GM23248 (cell line): ENCODE measurements around the gene ADCY7. TPM values are rescaled to one million over a fixed set of nuclear protein-coding genes. Genes with fewer than 3 reads are reported as not detected.
"Not testable (repeated sequence)": the region's sequence is repeated elsewhere in the genome, so short reads cannot be mapped to it uniquely, and the experiment has no call there.

Source experiments
- DNase-seq: peaks from one replicate; pipeline ENCODE4 v3.0.0-alpha.2; 2015
- H2AFZ ChIP-seq: fragments of 200-600 bp; sonication (generic); 2 replicates; pipeline ENCODE4 v1.6.1; 2016; ENCODE audit warnings: antibody characterized with exemption
- H3F3A ChIP-seq: fragments of 200-600 bp; sonication (generic); 2 replicates; pipeline ENCODE4 v1.6.1; 2016; ENCODE audit warnings: mild to moderate bottlenecking, antibody characterized with exemption, mixed run types; ENCODE audit not compliant: insufficient read depth
- H3K27ac ChIP-seq: fragments of 200-600 bp; sonication (generic); 2 replicates; pipeline ENCODE4 v1.5.1; 2016; ENCODE audit warnings: mild to moderate bottlenecking
- H3K27me3 ChIP-seq: fragments of 200-600 bp; sonication (generic); replicated peaks from 2 replicates; pipeline ENCODE4 v1.6.1; 2016; ENCODE audit warnings: mild to moderate bottlenecking; ENCODE audit not compliant: insufficient read depth
- H3K36me3 ChIP-seq: fragments of 200-600 bp; sonication (generic); 2 replicates; pipeline ENCODE4 v1.6.1; 2016; ENCODE audit warnings: low read depth, mild to moderate bottlenecking
- H3K4me1 ChIP-seq: fragments of 200-600 bp; sonication (generic); 2 replicates; pipeline ENCODE4 v1.6.1; 2016; ENCODE audit warnings: mild to moderate bottlenecking; ENCODE audit not compliant: insufficient read depth
- H3K4me2 ChIP-seq: fragments of 200-600 bp; sonication (generic); one replicate; pipeline ENCODE4 v1.6.1; 2016; ENCODE audit warnings: mild to moderate bottlenecking; ENCODE audit not compliant: unreplicated experiment
- H3K4me3 ChIP-seq: fragments of 200-600 bp; sonication (generic); 2 replicates; pipeline ENCODE4 v1.5.1; 2016; ENCODE audit warnings: mild to moderate bottlenecking
- H3K79me2 ChIP-seq: fragments of 200-600 bp; sonication (generic); 2 replicates; pipeline ENCODE4 v1.6.1; 2016; ENCODE audit warnings: mild to moderate bottlenecking; ENCODE audit not compliant: insufficient read depth
- H3K9ac ChIP-seq: fragments of 200-600 bp; sonication (generic); 2 replicates; pipeline ENCODE4 v1.6.1; 2016; ENCODE audit warnings: mild to moderate bottlenecking
- H3K9me2 ChIP-seq: fragments of 200-600 bp; sonication (generic); 2 replicates; pipeline ENCODE4 v1.6.1; 2016; ENCODE audit warnings: mixed run types, mild to moderate bottlenecking, moderate library complexity; ENCODE audit not compliant: insufficient read depth
- H3K9me3 ChIP-seq: fragments of 200-600 bp; sonication (generic); one replicate; pipeline ENCODE4 v1.6.1; 2017; ENCODE audit warnings: low read depth
- H4K20me1 ChIP-seq: fragments of 200-600 bp; sonication (generic); 2 replicates; pipeline ENCODE4 v1.6.0; 2016; ENCODE audit not compliant: insufficient read depth
- EZH2 ChIP-seq: fragments of 200-600 bp; sonication (generic); IDR thresholded peaks from 2 replicates; pipeline ENCODE4 v1.6.1; 2018; ENCODE audit warnings: antibody characterized with exemption, mild to moderate bottlenecking; ENCODE audit not compliant: insufficient read depth, poor library complexity, severe bottlenecking
- EZH2phosphoT487 ChIP-seq: fragments of 200-600 bp; sonication (generic); IDR thresholded peaks from 2 replicates; pipeline ENCODE4 v1.6.1; 2018; ENCODE audit warnings: antibody characterized with exemption, moderate library complexity, mild to moderate bottlenecking, low read depth; ENCODE audit not compliant: insufficient read depth
- WGBS, 2 experiments: methylation state at CpG; one replicate each; pipeline ENCODE4 v1.1.6; 2015 to 2017; ENCODE audit warnings: low lambda C conversion rate in 2 of 2, low coverage in 1 of 2; ENCODE audit errors: missing lambda C conversion rate in 2 of 2; 5-methylcytosine and 5-hydroxymethylcytosine counted together
- in situ Hi-C: fragments of 300-500 bp; cut with MboI; formaldehyde crosslinking; loops from 2 replicates; pipeline ENCODE4 v1.15.0; 2020
- polyA plus RNA-seq: library from polyadenylated mRNA; unstranded; fragments of >200 nt; fragmentation: Nextera tagmentation; extraction: Ambion mirVana; gene quantifications from 2 replicates; pipeline ENCODE4 v1.2.1, GENCODE V29; 2016
- total RNA-seq: library from RNA; depleted of rRNA; stranded (reverse); fragments of >200 nt; shearing (Covaris generic); gene quantifications from 2 replicates; pipeline ENCODE4 v1.2.3, GENCODE V29; 2014

The ADCY7 gene
- total and polyA plus RNA-seq, 2 experiments from 2014 or later: 31.9 to 87.4 TPM

- H3K27me3 ChIP-seq: no peaks in the 10 kb centered on the region
- H4K20me1 ChIP-seq: no peaks in the 10 kb centered on the region
- H2AFZ ChIP-seq: no peak overlapping the region
- peak; percentile 43 for DNase-seq
- peaks cover 29% of the 10 kb centered on the region for H3K4me1 ChIP-seq
- peaks cover 33% of the 10 kb centered on the region for H3F3A ChIP-seq
- no peaks in the 10 kb centered on the region; the same call in 1 of the 2 replicates for H3K79me2 ChIP-seq
- no peak overlapping the region for H3K9ac ChIP-seq
- H3K27ac ChIP-seq: no peak overlapping the region
- peak overlapping the region; percentile 2 for H3K4me2 ChIP-seq
- H3K4me3 ChIP-seq: no peak overlapping the region
- TF ChIP-seq EZH2 (no peak), EZH2phosphoT487 (no peak)
- in situ Hi-C loops: no loop called here
- no peaks in the 10 kb centered on the region for H3K9me2 ChIP-seq
- H3K36me3 ChIP-seq: peaks cover 18% of the 10 kb centered on the region
- WGBS, 2 experiments: 60 to 64% methylated on average over 2 of the region's 2 CpGs
- H3K9me3 ChIP-seq: no peaks in the 10 kb centered on the region
Observed at GRCh38 chr16:50340578-50340977, 74.2 kb downstream of the ADCY7 start.

- in situ Hi-C loops, H3K79me2 ChIP-seq, H3K4me2 ChIP-seq, H3K4me1 ChIP-seq, H3K27me3 ChIP-seq, H3K27ac ChIP-seq, H3K9ac ChIP-seq, H3K4me3 ChIP-seq, H2AFZ ChIP-seq, H4K20me1 ChIP-seq, DNase-seq, H3K9me2 ChIP-seq, H3K9me3 ChIP-seq: not testable (repeated sequence)
- H3F3A ChIP-seq: peaks cover 20% of the 10 kb centered on the region
- WGBS, 2 experiments: 84 to 88% methylated on average over 8 of the region's 8 CpGs
- peaks cover 16% of the 10 kb centered on the region for H3K36me3 ChIP-seq
Observed at GRCh38 chr16:50343566-50343965, 77.2 kb downstream of the ADCY7 start.

DNA sequence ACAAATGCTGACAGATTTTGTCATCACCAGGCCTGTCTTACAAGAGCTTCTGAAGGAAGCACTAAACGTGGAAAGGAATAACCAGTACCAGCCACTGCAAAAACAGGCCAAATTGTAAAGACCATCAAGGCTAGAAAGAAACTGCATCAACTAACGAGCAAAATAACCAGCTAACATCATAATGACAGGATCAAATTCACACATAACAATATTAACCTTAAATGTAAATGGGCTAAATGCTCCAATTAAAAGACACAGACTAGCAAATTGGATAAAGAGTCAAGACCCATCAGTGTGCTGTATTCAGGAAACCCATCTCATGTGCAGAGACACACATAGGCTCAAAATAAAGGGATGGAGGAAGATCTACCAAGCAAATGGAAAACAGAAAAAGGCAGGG is 78.9 kb downstream of the ADCY7 start:
- 53 to 57% methylated on average over 2 of the region's 2 CpGs for WGBS, 2 experiments
- H3K4me3 ChIP-seq, H3K9ac ChIP-seq, H3K9me3 ChIP-seq, H3K4me2 ChIP-seq, H2AFZ ChIP-seq, H3K27ac ChIP-seq, H3F3A ChIP-seq, H3K4me1 ChIP-seq, H4K20me1 ChIP-seq, in situ Hi-C loops, H3K9me2 ChIP-seq, H3K27me3 ChIP-seq, H3K79me2 ChIP-seq, DNase-seq: not testable (repeated sequence)
- peaks cover 26% of the 10 kb centered on the region for H3K36me3 ChIP-seq

GRCh38 chr16:50351116-50351515 is 84.8 kb downstream of the ADCY7 start:
- H3K79me2 ChIP-seq: peaks cover 22% of the 10 kb centered on the region
- peaks cover 54% of the 10 kb centered on the region for H3K36me3 ChIP-seq
- H3K9me3 ChIP-seq: no peaks in the 10 kb centered on the region
- no peak overlapping the region for H3K9ac ChIP-seq
- H3K4me3 ChIP-seq: no peak overlapping the region
- no peaks in the 10 kb centered on the region for H3K4me1 ChIP-seq
- TF ChIP-seq EZH2 (no peak), EZH2phosphoT487 (no peak)
- H3K27me3 ChIP-seq: no peaks in the 10 kb centered on the region
- H3K4me2 ChIP-seq: no peak overlapping the region
- no peaks in the 10 kb centered on the region for H3K9me2 ChIP-seq
- no peaks in the 10 kb centered on the region for H4K20me1 ChIP-seq
- peak; percentile 62 for DNase-seq
- no peak overlapping the region for H2AFZ ChIP-seq
- H3F3A ChIP-seq: no peaks in the 10 kb centered on the region; the same call in none of the 2 replicates
- no peak overlapping the region for H3K27ac ChIP-seq
- in situ Hi-C loops: loop anchor here (10.0 kb wide), 2 partner anchors 136 to 326 kb away; partner anchors contain the start of gene CNEP1R1
- WGBS, 2 experiments: 55 to 61% methylated on average over 5 of the region's 5 CpGs

GRCh38 chr16:50351952-50352351 is 85.6 kb downstream of the ADCY7 start:
- Histone ChIP-seq H3K36me3 (peaks cover 54% of the 10 kb centered on the region), H3F3A (no peaks in the 10 kb centered on the region; the same call in none of the 2 replicates), H3K27ac (no peak overlapping the region), H3K9ac (no peak overlapping the region), H4K20me1 (no peaks in the 10 kb centered on the region), H2AFZ (no peak overlapping the region), H3K4me3 (no peak overlapping the region), H3K9me2 (no peaks in the 10 kb centered on the region), H3K27me3 (no peaks in the 10 kb centered on the region), H3K79me2 (peaks cover 28% of the 10 kb centered on the region), H3K4me2 (no peak overlapping the region), H3K4me1 (no peaks in the 10 kb centered on the region), H3K9me3 (no peaks in the 10 kb centered on the region)
- 96 to 100% methylated on average over 2 of the region's 2 CpGs for WGBS, 2 experiments
- TF ChIP-seq EZH2: no peak
- no peak for TF ChIP-seq EZH2phosphoT487
- in situ Hi-C loops: loop anchor here (10.0 kb wide), 2 partner anchors 137 to 327 kb away; partner anchors contain the start of gene CNEP1R1
- DNase-seq: no peak
